GM19438 (cell line): Measurements from ENCODE around the gene KLHDC7B.

Experiments
- ATAC-seq: cut with Tn5 transposase; IDR thresholded peaks from one replicate; pipeline ENCODE4 v1.9.1; 2021; ENCODE audit warnings: low read depth; ENCODE audit not compliant: unreplicated experiment

Gene KLHDC7B

GRCh38 chr22:50569896-50570535 lies 24.3 kb downstream of the KLHDC7B start:
- ATAC-seq = no peak

DNA sequence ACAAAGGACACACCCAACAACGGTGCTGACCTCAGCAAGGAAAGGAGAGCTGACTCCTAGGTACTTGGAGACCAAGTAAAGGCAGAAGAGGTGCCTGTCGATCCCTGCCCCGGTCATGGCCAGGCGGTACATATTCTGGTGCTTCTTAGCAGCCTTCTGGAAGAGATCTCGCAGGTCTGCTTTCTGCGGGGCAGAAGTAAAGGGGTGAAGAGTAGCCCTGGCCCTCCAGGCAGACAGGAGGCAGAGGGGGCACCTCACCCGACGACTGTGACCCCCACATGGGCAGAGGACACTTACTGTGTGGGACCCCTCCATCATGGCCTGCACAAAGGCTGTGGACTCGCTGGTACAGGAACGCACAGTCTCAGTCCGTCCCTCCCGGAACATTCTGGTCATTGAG lies 25.2 kb downstream of the KLHDC7B start:
- no peak for ATAC-seq

GRCh38 chr22:50571264-50572175 lies 25.8 kb downstream of the KLHDC7B start:
- ATAC-seq = no peak

GRCh38 chr22:50572965-50573364 lies 27.3 kb downstream of the KLHDC7B start:
- no peak for ATAC-seq

GRCh38 chr22:50573491-50574382 lies 28.0 kb downstream of the KLHDC7B start:
- no peak for ATAC-seq

DNA sequence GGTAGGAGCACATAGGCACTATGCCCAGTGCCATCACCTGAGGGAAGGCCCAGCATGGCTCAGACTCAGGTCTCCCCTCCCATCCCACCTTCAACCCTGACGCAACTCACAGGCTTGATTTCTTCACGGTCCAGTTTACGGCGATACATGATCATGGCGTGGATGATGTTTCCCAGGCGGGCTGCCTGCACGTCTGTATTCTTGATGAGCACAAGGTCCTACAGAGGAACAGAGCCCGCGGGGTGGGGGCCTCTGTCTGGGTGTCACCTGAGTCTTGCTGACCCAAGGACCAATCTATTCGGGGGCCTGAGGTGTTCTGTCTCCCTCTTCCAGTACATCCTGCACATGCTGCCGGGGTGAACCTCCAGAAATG lies 28.7 kb downstream of the KLHDC7B start:
- no peak for ATAC-seq

DNA sequence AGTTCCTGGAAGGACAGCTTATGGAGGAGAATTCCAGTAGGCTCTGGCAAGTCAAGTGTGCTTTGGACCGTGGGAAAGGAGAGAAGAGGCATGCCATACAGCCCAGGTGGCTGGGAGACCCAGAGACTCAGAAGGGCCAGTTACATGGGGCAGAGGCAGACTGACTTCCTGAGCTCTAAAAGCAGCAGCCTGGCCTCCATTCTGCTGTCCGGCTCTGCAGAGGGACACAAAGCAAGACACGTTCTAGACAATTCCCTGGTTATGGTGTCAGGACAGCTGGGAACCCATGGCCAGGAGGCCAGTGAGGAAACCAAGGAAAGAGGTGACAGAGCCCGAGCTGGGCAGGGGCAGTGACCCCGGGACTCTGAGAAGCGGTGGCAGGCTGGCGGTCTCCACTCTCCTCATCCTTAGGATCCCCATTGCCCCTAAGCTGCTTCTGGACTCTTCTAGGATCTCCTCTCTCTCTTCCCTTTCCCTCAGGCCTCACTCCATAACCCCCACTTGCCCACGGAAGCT lies 29.8 kb downstream of the KLHDC7B start:
- no peak for ATAC-seq

DNA sequence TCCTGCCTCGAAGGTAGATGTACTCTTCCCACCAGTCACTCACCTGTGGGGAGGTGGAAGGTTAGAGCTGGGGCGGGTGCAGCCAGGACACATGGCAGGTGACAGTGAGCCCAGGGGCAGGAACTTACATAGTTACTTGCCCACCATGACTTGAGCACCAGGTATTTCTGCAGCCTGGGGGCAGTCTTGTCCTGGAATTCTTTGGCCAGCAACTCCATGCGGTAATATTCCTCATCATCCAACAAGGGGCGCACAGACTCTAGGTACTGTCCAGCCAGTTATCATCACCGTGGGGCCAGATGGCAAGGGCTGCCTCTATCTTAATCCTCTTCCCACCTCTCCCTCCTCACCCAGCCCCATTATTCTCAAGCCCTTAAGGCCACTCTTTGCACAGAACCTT lies 30.4 kb downstream of the KLHDC7B start:
- no peak for ATAC-seq

DNA sequence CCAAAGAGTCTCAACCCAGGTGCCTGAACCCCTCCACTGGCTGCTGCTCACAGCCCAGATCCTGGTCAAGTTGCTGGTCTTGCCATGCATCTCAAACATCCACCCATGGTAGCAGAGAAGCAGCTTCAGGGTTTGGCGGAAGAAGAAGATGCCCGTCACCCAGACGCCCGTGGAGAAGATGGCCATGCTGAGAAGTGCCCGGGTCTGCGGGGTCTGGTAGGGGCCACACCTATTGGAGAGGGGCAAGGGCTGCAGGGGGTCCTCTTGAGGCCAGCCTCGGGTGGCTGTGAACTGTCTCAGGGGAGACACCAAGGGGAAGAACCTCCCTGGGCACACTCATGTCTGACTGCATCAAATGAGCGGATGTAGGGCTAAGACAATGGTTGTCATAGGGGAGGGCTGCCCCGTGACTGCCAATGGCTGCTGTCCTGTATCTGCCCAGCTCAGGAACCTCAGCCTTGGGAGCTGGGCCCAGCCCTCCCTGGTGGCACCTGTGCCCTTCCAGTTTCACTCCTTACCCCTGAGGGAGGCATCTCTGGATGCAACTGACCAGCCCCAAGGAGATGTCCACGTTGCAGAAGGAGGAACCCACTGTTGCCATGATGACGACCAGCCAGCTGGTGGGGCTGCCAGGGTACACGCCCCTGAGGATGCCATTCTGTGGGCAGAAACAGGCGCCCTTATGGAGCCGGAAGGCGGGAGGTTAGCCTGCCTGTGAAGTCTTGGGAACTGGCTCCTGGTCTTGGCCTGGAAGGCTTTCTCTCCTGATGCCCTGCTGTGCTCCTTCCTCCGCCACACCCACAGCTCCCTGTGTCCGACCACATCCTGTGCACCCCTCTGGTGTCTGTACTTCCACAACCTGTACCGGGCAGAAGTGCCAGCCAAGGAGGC lies 31.4 kb downstream of the KLHDC7B start:
- ATAC-seq = no peak

DNA sequence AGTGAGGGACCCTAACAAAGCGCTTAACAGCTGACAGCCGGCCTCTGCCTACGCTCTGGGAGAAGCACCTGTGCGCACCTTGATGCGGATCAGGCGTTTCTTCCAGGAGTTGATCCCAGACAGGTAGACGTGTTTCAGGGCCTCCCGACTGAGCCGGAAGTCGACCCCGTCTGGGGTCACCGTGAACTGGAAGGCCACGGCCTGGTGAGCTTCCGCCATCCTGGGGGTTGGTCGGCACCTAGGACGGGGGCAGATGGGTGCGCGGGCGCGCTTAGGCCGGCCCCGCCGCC lies 31.9 kb downstream of the KLHDC7B start:
- no peak for ATAC-seq

- no peak for ATAC-seq
Measured at GRCh38 chr22:50577987-50578775, 32.5 kb downstream of the KLHDC7B start, which contains the start of gene CPT1B. CPT1B (minus strand) TSS chr22:50578427; CDS start chr22:50577915, 512 bp downstream.

DNA sequence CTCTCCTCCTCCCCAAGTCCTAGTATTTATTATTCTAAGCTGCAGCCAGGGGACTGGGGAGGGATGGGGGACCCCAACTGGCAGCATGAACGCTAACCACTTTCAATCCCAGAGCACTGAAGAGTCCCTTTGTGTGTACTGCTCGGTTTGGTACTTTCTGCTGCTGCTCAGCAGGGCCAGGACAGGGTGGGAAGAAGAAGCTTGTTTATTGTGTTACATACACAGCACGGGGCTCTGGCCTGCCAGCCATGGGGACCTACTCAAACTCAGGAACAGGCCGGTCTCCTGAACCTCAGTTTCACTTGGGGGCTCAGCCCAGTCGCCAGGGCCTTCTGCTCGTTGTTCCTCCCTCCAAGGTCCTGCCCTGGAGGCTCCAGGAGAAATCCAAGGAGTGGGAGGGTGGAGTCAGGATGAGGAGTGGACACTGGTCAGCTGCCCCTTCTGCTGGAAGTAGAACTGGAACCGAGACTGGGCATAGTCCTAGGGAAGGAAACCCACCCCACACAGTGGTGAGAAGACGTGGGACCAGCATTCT lies 33.1 kb downstream of the KLHDC7B start:
- ATAC-seq = no peak

GRCh38 chr22:50579752-50580151 lies 34.1 kb downstream of the KLHDC7B start:
- no peak for ATAC-seq

- ATAC-seq = no peak
Measured at GRCh38 chr22:50581031-50581949, 35.6 kb downstream of the KLHDC7B start.

GRCh38 chr22:50581950-50582492 lies 36.3 kb downstream of the KLHDC7B start:
- ATAC-seq = no peak

DNA sequence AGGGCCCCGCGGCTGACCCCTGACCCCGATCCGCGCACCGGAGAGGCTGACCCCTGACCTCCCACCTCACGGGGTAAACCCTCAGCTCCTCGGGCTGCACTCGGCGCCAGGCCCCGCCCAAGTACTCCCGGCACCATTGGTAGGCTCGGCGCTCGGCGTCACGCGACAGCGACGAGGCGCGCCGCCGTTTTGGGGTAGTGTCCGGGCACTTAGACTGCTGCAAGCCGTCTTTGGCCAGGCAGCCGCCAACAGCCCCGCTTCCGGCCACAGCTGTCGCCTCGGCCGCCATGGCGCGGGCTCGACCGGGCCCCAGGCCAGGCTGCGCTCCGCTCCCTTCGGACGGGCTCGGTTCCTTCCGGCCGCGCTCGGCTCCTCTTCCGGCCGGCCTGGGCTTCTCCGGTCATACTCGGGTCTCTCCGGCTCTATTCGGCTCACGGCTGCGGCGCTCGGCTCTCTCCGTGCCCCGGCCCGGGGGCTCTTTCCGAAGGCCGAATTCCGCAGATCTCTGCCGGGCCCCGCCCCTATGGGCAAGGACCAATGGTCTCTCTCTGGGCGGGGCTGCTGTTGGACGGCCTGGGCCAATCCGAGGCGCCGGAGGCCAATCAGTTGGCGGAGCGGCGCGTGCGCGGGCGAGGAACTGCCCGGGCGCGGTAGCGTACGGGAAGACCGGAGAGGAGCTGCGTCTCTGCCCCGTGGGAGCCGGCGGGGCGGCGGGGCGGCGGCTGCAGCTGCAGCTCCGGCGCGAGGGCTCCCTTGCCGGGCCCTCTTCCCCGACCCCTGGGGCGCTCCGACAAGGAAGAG lies 37.0 kb downstream of the KLHDC7B start, which contains the start of gene CHKB:
TSS of gene CHKB (minus strand) at position 357 of the 801 bp plus-strand sequence. CDS start at position 289, 68 bp downstream.
- peak; percentile 83 for ATAC-seq
